GM19468 (cell line): ENCODE data around the gene MRPL2.
"Not testable (repeated sequence)": the region's sequence is repeated elsewhere in the genome, so short reads cannot be mapped to it uniquely, and the experiment has no call there.

Source experiments
- ATAC-seq: cut with Tn5 transposase; IDR thresholded peaks from one replicate; pipeline ENCODE4 v1.9.1; 2021; ENCODE audit warnings: mild to moderate bottlenecking, moderate library complexity, moderate number of reproducible peaks; ENCODE audit not compliant: unreplicated experiment; ENCODE audit errors: extremely low read depth

MRPL2 gene

DNA sequence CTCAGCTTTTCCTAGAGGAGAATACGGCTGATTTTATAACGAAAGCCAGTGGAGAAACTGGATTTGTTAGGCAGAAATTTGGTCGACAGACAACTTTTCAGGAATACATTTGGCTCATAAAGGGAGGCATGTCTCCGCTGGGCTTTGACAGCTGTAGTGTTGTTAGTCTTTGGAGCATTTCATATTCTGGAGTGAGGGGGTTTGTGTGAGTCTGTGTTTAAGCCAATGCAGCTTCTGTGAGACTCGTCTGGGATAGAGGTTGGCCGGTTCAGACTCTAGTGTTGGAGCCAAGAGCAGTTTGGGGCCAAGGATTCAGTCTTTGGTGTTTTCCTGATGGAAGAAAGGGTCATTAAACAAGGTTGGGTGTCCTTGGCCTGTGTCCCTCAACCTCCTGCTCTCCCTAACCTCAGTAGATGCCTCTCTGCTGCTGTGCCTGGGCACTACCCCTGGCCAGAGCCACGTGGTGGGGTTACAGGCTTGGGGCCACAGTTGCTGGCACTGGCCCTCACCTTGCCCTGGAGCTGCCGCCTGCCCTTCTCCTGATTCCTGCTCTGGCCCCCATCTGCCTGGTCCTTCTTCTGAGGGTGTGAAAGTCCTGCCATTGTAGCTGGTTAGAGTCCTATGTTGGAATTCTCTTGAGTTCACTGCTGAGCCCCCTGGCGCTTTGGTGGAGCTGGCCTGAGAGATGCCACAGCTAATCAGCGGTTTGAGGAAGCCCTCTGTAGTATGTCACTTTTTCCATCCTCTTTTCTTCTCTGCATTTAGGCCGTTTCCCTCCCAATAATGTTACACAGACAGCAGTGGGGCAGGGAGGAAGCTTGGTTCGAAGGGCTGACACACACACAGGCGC is 23.8 kb upstream of the MRPL2 start:
- ATAC-seq = no peak

DNA sequence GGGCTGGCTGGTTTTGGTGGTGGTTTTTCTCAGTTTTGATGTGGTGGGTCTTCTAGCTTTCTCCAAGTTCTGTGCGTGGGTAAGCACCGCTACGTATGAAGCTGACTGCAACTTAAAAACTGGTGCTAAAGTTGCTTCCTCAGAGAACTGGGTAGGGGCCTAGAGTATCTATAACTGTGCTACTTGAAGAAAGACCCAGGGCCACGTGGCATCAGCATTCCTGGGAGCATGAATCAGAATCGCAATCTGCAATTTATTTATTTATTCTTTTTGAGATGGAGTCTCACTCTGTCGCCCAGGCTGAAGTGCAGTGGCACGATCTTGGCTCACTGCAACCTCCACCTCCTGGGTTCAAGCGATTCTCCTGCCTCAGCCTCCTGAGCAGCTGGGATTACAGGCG is 22.7 kb upstream of the MRPL2 start:
- not testable (repeated sequence) for ATAC-seq

DNA sequence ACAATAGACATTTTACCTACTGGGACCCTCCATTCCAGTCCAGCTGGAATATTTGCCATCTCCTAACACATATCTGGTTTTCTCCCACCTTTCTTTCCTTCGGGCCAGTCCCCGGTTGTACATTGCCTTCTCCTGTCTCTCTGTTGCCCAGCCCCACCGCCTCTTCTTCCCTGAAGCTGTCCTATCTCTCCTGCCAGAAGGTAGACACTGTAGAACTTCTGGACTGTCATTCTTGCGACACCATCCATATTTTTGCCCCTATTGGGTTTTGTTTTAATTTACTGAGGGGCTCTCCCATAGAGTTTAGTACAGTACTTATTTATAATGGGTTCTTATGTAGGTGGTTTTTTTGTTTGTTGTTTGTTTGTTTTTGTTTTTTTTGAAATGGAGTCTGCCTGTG is 21.8 kb upstream of the MRPL2 start:
- ATAC-seq = no peak

DNA sequence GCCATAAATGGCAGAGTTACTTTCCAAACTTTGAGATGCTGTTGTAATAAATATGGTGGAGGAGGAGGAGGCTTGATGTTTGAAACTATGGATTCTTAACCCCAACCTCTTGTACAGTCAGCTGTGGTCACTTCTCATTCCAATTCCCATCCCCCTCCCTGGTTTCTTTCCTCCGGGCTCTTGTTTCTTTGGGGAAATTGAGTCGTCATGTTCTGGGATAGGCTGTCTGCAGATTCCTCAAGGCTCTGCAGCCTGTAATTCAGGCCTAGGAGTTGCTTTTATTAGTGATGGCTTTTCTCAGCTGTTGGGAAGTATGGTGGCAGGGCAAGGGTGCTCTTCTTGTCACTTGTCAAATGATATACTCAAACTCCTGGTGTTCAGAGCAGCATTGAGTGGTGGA is 19.5 kb upstream of the MRPL2 start:
- ATAC-seq = no peak

DNA sequence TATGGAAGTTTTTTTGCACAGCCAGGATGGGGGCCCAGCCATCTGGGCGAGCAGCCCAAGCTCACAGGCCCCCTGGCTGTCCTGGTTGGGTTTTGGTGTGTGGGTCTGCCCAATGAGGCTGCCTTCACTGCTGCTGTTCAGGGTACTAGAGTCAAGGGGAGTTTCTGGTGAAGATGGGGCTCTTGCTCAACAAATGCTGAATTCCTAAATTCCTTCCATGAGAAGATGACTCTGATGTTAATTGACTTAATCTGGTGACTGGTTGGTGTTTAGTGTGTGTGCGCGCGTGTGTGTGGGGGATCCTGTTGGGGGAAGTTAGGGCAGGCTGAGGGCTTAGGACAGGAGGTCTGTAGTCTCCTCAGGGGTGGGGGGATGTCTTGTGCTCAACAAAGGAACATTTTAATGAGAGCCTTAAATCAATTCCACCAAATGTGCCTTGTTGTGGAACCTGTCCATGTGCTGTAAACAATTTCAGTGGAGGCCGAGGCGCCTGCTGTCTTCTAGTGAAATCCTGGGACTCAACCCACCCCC is 18.8 kb upstream of the MRPL2 start:
- no peak for ATAC-seq

DNA sequence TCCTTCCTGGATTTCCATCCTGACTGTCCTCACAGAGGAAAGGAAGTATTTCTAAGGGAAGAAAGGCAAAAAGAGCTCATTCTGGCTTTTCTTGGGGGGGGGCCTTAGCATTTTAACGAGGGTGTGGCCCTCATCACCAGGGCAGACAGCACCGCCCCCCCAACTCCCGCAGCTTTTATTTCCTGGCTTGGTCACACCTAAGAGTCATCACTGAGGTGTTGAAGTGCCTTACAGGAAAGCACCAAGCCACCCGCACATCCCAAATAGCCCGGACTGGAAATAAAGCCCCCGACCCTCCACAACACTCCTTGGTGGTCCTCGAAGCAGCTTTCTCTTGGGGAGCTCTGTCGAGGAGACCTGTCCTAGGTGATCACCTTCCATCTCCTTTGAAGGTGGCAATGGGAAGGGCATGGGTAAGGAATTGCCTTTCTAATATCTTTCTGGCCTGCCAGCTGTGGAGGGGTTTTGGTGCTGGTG is 18.1 kb upstream of the MRPL2 start:
- ATAC-seq = no peak

DNA sequence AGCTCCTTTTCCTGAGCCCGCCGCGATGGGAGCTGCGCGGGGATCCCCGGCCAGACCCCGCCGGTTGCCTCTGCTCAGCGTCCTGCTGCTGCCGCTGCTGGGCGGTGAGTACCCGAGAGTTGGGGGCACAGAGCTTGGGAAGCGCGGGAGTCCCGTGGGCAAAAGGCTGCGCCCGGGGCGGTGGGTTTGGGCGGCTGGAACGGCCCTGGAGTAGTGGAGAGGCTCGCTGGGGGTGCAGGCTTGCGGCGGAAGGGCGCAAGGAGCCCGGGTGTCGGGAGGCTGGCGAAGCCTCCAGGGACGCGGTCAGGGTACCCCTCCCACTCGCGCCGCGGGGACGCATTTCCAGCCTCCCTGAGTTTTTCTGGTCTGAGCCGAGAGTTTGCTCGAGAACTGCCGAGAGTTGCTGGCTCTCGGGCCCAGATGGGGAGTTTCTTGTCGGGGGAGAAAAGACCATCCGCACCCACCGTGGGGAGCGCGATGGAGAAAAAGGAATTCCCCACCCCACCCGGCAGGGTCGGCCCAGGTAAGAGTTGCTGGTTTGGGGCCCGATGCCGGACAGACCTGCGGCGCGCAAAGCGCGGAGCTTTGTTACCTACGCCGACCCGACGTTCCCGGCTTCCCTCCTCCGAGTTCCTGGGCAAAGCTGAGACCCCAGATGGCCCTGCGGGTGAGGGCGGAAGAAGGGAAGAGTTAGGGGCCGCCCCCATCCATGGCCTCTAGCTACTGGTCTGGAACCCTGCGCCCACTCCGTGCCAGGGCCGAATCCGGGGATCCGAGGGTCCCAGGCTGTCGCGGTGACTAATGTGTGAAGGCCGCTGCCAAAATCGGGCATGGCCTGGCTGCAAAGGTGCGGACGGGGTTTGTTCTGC is 17.5 kb upstream of the MRPL2 start:
- ATAC-seq = no peak

DNA sequence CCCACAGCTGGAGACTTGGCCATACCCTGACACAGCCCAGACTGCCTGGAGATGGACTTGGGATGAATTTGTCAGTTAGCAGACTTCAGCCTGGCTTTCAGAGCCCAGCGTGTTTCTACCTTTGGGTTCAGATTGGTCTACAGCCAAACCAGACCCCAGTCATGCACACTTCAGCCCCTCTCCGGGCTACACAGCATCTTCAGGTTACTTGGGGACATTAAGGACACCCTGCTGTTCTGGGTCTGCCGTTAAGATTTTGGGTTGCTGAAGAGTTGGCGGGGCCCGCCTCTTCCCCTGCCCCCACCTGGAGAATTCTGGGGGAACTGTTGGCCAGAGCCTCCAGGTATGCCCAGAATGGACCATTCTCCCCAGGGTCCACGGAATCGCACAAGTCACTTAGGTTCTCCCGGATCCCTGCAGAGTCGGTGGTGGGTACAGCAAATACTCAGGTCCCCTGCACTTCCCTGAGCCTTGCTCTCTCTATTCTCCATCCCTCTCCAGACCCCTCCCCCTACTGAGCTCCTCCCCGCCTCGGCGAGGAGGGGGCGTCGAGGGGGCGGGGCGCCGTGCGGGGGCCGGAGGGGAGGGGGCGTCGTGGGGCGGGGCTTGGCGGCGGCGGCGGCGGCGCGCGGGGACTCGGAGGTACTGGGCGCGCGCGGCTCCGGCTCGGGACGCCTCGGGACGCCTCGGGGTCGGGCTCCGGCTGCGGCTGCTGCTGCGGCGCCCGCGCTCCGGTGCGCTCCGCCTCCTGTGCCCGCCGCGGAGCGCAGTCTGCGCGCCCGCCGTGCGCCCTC is 16.6 kb upstream of the MRPL2 start, which contains the start of gene PTK7:
TSS of gene PTK7 (plus strand) at position 645 of the 794 bp plus-strand sequence. CDS start 175 bp downstream, outside the sequence.
- ATAC-seq = no peak

DNA sequence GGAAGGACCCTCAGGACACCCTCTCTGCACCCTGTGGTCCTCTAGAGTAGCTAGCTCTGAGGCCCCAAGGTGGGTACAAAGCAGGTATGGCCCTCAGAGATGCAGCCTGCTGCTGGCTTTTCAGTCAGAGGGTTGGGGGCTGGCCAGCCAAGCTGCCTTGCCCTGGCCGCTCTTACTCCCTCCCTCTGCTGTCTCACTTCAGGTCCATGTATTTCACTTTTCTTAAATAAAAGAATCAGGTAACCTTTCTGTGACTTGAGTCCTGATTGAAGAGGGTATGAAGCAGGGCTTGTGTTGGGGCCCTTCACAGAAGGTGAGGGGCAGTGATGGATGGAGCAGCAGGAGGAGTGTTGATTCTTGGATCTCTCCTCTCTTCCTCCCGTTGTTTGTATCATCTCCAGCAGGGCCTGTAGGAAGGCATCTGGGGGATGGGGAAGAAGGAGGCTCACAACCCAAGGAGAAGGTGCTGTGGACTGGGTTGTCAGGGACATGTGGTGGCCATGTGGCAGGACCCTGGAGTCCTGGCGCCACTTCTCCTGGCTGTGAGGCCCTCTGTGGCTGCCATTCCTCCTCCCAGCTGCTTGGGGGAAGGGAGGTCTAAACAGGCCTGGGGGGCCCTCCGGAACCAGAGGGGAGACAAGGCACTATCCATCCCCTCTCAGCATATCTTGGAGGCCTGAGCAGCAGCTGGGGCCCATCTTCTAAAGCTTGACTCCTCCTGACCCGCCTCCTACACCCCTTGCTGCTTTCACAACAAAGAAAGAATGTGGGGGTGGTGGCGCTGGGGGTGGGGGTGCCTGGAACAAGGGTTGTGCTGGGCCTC is 15.8 kb upstream of the MRPL2 start:
- no peak for ATAC-seq

DNA sequence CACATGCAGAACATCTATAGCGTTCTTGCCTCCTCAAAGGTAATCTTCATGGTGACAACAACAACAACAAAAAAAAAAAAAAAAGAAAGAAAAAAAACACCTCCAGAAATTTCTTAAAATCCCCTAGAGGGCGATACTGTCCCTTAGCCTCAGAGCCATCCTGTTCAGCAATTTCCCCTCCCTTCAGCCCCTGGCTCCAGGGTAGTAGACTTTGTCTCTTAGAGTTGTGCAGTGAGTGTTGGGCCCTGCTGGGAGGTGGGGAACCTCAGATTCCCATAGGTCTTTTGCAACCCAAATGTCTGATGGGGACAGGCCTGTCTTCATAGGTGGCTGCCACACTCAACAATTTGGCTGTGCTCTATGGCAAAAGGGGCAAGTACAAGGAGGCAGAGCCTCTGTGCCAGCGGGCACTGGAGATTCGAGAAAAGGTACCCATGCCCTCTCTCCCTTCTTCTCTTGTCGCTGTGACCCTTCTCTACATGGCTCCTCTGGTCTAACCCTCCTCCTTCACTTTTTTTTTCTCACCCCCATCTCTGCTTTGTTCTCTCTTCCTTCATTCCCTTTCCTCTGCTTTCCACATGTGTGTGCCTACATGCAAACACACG is 10.9 kb upstream of the MRPL2 start:
- ATAC-seq = no peak

DNA sequence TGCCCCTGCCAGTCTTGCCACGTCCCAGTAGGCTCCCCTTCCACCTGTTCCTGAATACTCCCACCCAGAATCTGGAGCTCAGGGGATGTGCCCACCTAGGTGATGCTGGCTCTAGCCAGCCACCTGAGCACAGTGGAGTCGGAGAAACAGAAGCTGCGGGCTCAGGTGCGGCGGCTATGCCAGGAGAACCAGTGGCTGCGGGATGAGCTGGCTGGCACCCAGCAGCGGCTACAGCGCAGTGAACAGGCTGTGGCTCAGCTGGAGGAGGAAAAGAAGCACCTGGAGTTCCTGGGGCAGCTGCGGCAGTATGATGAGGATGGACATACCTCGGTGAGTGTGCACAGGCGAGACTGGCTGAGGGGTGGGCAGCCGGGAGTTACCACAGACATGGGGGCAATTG is 3.6 kb upstream of the MRPL2 start:
- no peak for ATAC-seq

DNA sequence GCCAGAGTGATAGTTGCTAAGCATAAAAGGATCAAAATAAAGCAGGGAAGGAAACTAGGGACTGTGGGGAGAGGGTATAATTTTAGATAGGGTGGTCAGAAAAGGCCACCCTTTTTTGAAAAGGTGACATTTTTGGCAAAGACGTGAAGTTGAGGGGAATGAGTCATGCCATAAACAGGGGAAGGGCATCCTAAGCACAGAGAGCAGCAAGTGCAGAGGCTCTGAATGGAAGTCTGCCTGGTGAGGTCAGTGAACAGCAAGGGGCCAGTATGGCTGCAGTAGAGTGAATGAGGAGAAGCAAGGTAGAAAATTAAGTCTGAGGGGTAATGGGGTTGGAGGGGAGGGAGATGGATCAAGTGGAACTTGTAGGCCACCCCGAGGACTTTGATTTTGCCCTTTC is 2.6 kb upstream of the MRPL2 start:
- no peak for ATAC-seq

DNA sequence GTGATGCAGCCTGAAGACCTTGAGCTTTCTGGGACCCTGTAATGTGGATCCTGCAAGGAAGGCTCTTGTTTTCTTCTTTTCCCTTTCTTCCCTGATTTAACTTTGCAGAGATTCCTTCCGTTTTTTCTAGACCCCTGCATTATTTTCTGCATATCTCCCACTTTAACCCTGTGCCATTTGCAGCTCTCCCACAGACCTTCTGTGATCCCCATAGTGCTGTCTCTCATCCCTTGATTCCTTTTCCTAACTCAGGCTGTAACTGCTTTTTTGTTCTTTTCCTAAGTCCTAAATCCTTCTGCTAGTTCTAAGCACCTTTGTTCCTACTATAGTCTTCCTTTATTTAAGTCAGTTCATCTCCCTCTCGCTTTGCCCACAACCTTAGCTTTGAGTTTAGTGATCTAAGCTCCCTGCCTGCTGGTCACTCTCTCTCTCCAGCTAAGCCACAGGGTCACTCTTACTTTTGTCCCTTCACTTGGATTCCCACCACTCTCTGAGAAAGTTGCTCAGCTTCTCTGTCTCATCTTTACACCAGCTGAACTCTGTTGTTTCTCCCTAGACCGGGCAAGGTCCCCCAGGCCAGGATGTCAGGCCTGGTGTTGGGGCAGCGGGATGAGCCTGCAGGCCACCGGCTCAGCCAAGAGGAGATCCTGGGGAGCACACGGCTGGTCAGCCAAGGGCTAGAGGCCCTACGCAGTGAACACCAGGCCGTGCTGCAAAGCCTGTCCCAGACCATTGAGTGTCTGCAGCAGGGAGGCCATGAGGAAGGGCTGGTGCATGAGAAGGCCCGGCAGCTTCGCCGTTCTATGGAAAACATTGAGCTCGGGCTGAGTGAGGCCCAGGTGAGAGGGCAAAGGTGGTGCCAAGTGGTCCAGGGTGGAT is 1.8 kb upstream of the MRPL2 start:
- ATAC-seq = no peak

DNA sequence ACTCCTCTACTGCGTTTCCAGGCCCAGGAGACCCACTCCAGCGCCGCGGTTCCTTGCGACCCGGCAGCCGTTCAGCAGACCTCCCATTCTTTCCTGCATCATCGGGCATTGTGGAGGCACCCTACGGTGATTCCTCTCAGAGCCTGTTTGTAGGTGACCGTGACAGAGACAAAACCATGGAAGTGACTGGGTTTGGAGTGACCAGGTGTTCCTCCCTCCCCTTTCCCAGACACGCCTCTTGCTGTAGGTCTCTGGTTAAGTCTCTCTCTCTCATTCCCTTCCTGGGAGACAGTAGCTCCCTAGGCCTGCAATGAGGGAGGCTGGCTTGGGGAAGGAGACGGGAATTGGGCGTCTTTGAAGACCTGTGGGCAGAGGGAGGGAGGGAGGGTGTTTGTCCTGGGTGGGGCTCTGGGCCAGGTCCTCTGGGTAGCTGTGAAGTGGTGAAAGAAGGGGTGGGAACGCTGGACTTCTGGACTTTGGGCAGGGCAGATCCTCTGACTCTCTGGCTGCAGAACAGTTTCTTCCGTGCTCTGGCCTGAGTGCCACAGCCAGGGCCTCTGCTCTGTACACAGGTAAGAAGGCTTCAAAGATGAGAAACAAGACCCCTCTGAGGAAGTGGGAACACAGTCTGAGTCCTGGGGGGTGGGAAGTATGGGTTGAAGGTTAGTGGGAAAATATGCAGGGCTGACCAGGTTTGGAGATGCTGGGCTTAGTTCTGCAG is 960 bp upstream of the MRPL2 start:
- no peak for ATAC-seq

DNA sequence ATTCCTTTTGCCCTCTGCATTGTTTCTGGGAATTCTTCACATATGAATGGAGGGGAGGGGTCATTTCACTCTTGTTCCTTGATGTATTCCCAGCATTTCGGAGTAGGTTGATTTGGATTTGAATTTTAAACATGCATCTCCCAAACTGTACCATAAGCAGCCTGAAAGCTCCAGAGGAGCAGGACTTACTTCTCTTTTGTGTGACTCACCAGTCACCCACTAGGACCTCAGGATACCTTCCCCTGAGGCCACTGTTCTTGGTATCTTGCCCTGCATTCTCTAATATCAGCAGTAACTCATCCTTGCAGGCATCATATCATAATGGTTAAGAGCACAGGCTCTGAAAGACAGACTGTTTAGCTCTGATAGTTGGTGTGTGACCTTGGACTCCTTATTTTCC is 703 bp downstream of the MRPL2 start:
- ATAC-seq = no peak

DNA sequence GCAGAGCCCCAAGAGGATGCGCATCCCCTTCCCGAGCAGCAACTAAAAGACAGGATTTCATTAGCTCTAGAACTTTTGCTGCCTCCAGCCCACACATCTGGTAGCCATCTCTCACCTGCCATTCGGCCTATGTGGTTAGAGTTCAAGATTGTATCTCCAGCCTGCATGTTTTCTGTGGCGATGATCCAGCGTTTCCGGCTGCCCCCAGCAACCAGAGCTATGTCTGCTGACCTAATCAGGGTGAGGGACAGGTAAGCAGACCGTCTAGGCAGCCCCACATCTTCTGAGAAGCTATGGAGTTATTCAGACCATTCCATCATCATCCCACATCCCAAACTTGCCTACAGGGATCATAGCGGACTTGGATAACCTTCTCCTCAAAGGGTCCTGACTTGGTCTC is 3.3 kb downstream of the MRPL2 start:
- no peak for ATAC-seq

DNA sequence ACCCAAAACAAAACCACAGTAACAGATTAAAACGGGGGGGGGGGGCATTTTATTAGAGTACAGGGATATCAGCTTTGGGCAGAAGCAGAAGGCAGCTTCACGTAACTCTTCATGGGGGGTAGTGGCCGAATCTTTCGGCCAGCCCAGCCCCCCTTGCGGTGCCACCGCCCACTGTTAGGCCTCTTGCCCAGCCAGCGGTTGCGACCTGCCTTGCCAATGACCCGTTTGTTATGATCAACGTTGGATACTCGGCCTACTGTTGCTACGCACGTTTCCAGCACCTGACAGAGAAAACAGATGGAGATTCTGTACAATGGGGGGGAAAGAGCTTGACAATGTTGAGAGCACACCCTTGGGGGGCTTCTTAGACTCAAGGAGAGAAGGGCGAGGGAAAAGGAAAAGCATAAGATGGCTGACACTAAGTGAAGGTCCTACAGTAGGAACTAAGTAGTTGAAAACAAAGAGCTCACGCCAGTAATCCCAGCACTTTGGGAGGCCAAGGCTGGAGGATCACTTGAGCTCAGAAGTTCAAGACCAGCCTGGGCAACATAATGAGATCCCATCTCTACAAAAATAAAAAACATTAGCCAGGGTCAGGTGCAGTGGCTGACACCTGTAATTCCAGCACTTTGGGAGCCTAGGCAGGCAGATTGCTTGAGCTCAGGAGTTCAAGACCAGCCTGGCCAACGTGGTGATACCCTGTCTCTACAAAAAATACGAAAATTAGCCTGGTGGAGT is 4.9 kb downstream of the MRPL2 start:
- ATAC-seq = no peak
